ENCODE results near the gene GALNT4.

Gene GALNT4

DNA sequence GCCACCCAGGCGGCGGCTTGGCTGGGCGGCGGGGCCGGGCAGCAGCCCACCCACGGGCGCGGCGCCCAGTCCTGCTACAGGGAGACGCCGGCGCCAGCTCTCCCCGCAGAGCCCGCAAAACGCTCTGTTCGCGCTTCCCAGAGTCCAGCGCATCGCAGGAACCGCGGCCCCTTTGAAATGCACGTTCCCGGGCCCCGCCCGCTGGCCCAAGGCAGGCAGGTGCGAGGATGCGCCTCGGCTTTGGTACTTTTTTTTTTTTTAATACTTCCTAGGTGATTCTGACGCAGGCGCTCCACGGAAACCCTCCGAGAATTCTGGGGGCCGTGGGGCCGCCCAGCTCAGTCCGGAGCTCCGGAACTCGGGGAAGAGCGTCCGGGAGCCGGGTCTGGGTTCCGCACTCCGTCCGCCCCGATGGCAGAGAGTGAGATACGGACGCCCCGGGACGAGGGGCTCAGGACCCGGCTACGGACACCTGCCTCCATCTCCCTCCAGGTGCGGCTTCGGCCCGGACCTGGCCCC is 768 bp upstream of the GALNT4 start:
- DNase-seq (ENCODE audit: extremely low spot score), result peak; percentile 21
- ChIA-PET POLR2A (interaction anchor here (0.7 to 1.7 kb wide), 3 partner anchors 14 to 173 kb away, joined by 3 to 4 read pairs (median 3); partner anchors contain the start of gene DUSP6), CTCF (interaction anchor here (0.6 to 1.4 kb wide), 2 partner anchors 25 to 55 kb away, joined by 3 read pairs; no protein-coding TSS in a partner anchor)

GRCh38 chr12:89523843-89524540 is 604 bp downstream of the GALNT4 start:
- ChIA-PET CTCF (interaction anchor here (0.8 to 1.4 kb wide), 4 partner anchors 54 to 506 kb away, joined by 3 to 4 read pairs (median 3); no protein-coding TSS in a partner anchor), POLR2A (interaction anchor here (1.2 to 1.7 kb wide), 2 partner anchors 55 to 172 kb away, joined by 3 to 4 read pairs; partner anchors contain the start of gene DUSP6)
- no peak for DNase-seq (ENCODE audit: extremely low spot score)
- TF ChIP-seq HDGF (IDR thresholded peaks at IDR 0.05; ENCODE audit: borderline replicate concordance), result no peak
- TF ChIP-seq SP1 (IDR thresholded peaks at IDR 0.05), result no peak
- no peak for TF ChIP-seq CTBP1 (IDR thresholded peaks at IDR 0.05; ENCODE audit: borderline replicate concordance)
- no peak for TF ChIP-seq ARNT (IDR thresholded peaks at IDR 0.05)
- TF ChIP-seq FOXK2 (IDR thresholded peaks at IDR 0.05), result no peak
- TF ChIP-seq BHLHE40 (IDR thresholded peaks at IDR 0.05; ENCODE audit: borderline replicate concordance), result no peak
- TF ChIP-seq FOXA1 (IDR thresholded peaks at IDR 0.05), result no peak
- TF ChIP-seq LEF1 (IDR thresholded peaks at IDR 0.05; ENCODE audit: borderline replicate concordance), result no peak
- TF ChIP-seq ZNF384 (IDR thresholded peaks at IDR 0.05), result no peak
- no peak for TF ChIP-seq L3MBTL2 (conservative IDR thresholded peaks at IDR 0.05)
- TF ChIP-seq, protein P1, sequence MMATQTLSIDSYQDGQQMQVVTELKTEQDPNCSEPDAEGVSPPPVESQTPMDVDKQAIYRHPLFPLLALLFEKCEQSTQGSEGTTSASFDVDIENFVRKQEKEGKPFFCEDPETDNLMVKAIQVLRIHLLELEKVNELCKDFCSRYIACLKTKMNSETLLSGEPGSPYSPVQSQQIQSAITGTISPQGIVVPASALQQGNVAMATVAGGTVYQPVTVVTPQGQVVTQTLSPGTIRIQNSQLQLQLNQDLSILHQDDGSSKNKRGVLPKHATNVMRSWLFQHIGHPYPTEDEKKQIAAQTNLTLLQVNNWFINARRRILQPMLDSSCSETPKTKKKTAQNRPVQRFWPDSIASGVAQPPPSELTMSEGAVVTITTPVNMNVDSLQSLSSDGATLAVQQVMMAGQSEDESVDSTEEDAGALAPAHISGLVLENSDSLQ (IDR thresholded peaks at IDR 0.05), result no peak

More for the DNA sequence above, 768 bp upstream of the GALNT4 start:
- TF ChIP-seq LEF1 (IDR thresholded peaks at IDR 0.05; ENCODE audit: borderline replicate concordance) (no peak), HDGF (IDR thresholded peaks at IDR 0.05; ENCODE audit: borderline replicate concordance) (no peak), ZNF384 (IDR thresholded peaks at IDR 0.05) (no peak), SUZ12 (IDR thresholded peaks at IDR 0.05) (no peak), ARNT (IDR thresholded peaks at IDR 0.05) (no peak), SP1 (IDR thresholded peaks at IDR 0.05) (no peak), L3MBTL2 (conservative IDR thresholded peaks at IDR 0.05) (no peak), CTBP1 (IDR thresholded peaks at IDR 0.05; ENCODE audit: borderline replicate concordance) (no peak), BHLHE40 (IDR thresholded peaks at IDR 0.05; ENCODE audit: borderline replicate concordance) (no peak), NFRKB (IDR thresholded peaks at IDR 0.05) (no peak), TARDBP (IDR thresholded peaks at IDR 0.05) (no peak), FOXM1 (IDR thresholded peaks at IDR 0.05; ENCODE audit: borderline replicate concordance) (no peak), FOXA1 (IDR thresholded peaks at IDR 0.05) (no peak), ELF4 (IDR thresholded peaks at IDR 0.05) (no peak), FOXK2 (IDR thresholded peaks at IDR 0.05) (no peak)
- TF ChIP-seq, protein P1 (IDR thresholded peaks at IDR 0.05), result no peak

DNA sequence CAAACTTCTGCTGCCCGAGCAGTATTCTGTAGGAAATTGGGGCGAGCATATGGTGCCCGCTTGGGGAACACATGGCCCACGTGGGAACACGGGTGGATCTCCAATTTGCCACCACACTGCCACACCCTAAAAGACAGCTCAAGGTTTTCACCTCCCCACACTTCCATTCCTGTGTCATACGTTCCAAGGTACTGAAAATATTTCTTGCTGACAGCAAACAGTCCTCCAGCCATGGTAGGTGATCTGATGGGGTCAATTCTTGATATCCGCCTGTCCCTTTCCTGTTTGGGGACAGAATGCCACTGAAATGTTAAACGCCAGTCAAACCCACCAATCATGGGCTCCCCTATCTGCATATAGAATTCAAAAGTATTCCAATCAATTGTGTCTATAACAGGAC is 1.2 kb downstream of the GALNT4 start:
- TF ChIP-seq ARNT (IDR thresholded peaks at IDR 0.05) (no peak), FOXK2 (IDR thresholded peaks at IDR 0.05) (no peak), BHLHE40 (IDR thresholded peaks at IDR 0.05; ENCODE audit: borderline replicate concordance) (no peak), HDGF (IDR thresholded peaks at IDR 0.05; ENCODE audit: borderline replicate concordance) (no peak), SP1 (IDR thresholded peaks at IDR 0.05) (no peak), TARDBP (IDR thresholded peaks at IDR 0.05) (no peak), L3MBTL2 (conservative IDR thresholded peaks at IDR 0.05) (no peak), ELF4 (IDR thresholded peaks at IDR 0.05) (no peak), FOXA1 (IDR thresholded peaks at IDR 0.05) (no peak), SUZ12 (IDR thresholded peaks at IDR 0.05) (no peak)
- TF ChIP-seq, protein P1 (IDR thresholded peaks at IDR 0.05), result no peak
- POLR2A ChIA-PET, result no interaction called here
- DNase-seq (ENCODE audit: extremely low spot score), result no peak
- CTCF ChIA-PET, result no interaction called here

DNA sequence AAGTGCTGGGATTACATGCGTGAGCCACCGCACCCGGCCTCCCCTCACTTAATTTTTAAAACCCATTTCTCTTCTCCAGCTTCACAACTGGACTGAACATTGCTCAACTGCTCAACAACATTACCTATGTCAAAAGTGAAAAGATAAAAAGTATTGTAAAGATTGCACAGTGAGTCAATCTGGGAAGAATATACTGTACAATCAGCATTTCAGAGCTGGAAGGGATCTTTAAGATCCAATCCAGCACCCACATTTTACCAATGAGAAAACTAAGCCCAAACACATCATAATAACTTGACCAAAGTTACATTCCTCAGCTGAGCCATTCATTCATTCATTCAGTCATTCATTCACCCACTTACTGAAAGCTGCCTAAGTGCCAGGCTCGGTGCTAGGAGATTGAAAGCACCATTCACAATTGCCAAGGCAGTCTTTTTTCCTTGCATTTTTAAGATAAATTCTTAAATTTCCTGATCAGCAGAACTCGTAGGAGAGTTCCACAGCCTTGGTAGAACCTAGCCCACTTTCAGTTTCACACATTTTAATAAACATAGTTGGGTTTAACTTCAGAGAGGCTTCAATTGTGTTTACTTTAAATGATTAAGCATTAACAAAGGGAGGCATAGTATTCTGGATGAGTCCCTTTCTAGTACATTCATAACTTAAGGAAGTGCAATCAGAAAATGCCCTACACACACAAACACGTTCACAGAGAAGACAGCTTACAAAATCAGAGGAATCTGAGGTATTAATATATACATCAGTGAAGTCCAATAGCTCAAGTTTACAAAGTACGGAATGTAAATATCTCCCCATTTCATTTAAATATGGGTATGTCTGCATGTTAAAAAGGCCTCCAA is 3.0 kb downstream of the GALNT4 start:
- ChIA-PET CTCF (interaction anchor here (0.6 to 1.2 kb wide), 3 partner anchors 50 to 570 kb away, joined by 3 read pairs; no protein-coding TSS in a partner anchor), POLR2A (no interaction called here)
- no peak for TF ChIP-seq TARDBP (IDR thresholded peaks at IDR 0.05)
- TF ChIP-seq, protein P1 (IDR thresholded peaks at IDR 0.05), result no peak
- TF ChIP-seq ARNT (IDR thresholded peaks at IDR 0.05), result no peak
- TF ChIP-seq NFRKB (IDR thresholded peaks at IDR 0.05), result no peak
- no peak for TF ChIP-seq BHLHE40 (IDR thresholded peaks at IDR 0.05; ENCODE audit: borderline replicate concordance)
- no peak for TF ChIP-seq SP1 (IDR thresholded peaks at IDR 0.05)
- no peak for TF ChIP-seq FOXA1 (IDR thresholded peaks at IDR 0.05)
- no peak for TF ChIP-seq SUZ12 (IDR thresholded peaks at IDR 0.05)
- TF ChIP-seq FOXM1 (IDR thresholded peaks at IDR 0.05; ENCODE audit: borderline replicate concordance), result no peak
- no peak for TF ChIP-seq CTBP1 (IDR thresholded peaks at IDR 0.05; ENCODE audit: borderline replicate concordance)
- no peak for TF ChIP-seq L3MBTL2 (conservative IDR thresholded peaks at IDR 0.05)
- TF ChIP-seq ELF4 (IDR thresholded peaks at IDR 0.05), result no peak
- no peak for TF ChIP-seq FOXK2 (IDR thresholded peaks at IDR 0.05)
- no peak for TF ChIP-seq ZNF384 (IDR thresholded peaks at IDR 0.05)
- no peak for TF ChIP-seq HDGF (IDR thresholded peaks at IDR 0.05; ENCODE audit: borderline replicate concordance)
- no peak for TF ChIP-seq LEF1 (IDR thresholded peaks at IDR 0.05; ENCODE audit: borderline replicate concordance)
- DNase-seq (ENCODE audit: extremely low spot score), result no peak

All from HEK293T (cell line).